ENCODE measurements around the gene CYB561D1. TPM values are rescaled to one million over a fixed set of nuclear protein-coding genes. Genes with fewer than 3 reads are reported as not detected.

CYB561D1 gene
- total and polyA plus RNA-seq, 2 of the 8 experiments (the other 6 are each of a cell fraction or from before 2014, with no cell fraction given): 3.6 to 3.8 TPM

GRCh38 chr1:109531826-109532364 lies 38.0 kb downstream of the CYB561D1 start:
- no peak overlapping the region for H3K4me2 ChIP-seq (ENCODE audit: insufficient read depth in 1 of 2, low read depth in 2 of 2, low read length in 2 of 2)
- FAIRE-seq (no peak), DNase-seq (ENCODE audit: low read depth in 1 of 2, low spot score in 2 of 2) (no peak)
- no peak overlapping the region; the same call in 1 of the 2 replicates for H2AFZ ChIP-seq (ENCODE audit: low read length)
- H3K27me3 ChIP-seq (replicated peaks in 1 of 4; ENCODE audit: control insufficient read depth in 3 of 4, extremely low read depth in 1 of 4, insufficient read depth in 3 of 4, low read length in 3 of 4): no peaks in the 10 kb centered on the region
- H2BK5ac ChIP-seq (ENCODE audit: low read depth, low read length): no peak overlapping the region
- no peak overlapping the region for H2BK20ac ChIP-seq (ENCODE audit: low read length)
- no peak overlapping the region for H3K23ac ChIP-seq (ENCODE audit: insufficient read length)
- no peak overlapping the region for H2BK120ac ChIP-seq (replicated peaks; ENCODE audit: low read depth, low read length)
- H3K79me1 ChIP-seq (ENCODE audit: low read depth, low read length): no peaks in the 10 kb centered on the region
- CTCF ChIA-PET (ENCODE audit: partially characterized antibody): interaction anchor here (0.6 to 26.3 kb wide), 55 partner anchors 9 to 483 kb away, joined by 3 to 1755 read pairs (median 4); partner anchors contain the start of genes AMIGO1, ATXN7L2, CYB561D1 and GPR61
- H3K14ac ChIP-seq (ENCODE audit: insufficient read length): no peak overlapping the region
- no peaks in the 10 kb centered on the region for H3K9me3 ChIP-seq (ENCODE audit: insufficient read depth in 2 of 2, low read depth in 1 of 2, low read length in 1 of 2)
- H4K8ac ChIP-seq (ENCODE audit: extremely low read depth, insufficient read depth, low read length): no peak overlapping the region; the same call in 1 of the 2 replicates
- no peak overlapping the region for H3K56ac ChIP-seq (replicated peaks; ENCODE audit: insufficient read length, low read depth, low read length)
- H3K79me2 ChIP-seq (ENCODE audit: control insufficient read depth in 1 of 2, insufficient read depth in 2 of 2, low read length in 2 of 2): no peaks in the 10 kb centered on the region
- H3K4me1 ChIP-seq (replicated peaks in 1 of 4; ENCODE audit: control insufficient read depth in 3 of 4, insufficient read depth in 4 of 4, low read length in 3 of 4): peaks cover 0 to 3% (median 1%) of the 10 kb centered on the region in 4 experiments; a peak in 4 of 7 replicates
- no peak overlapping the region for H3K4ac ChIP-seq (replicated peaks; ENCODE audit: insufficient read length, low read depth, low read length)
- no peak overlapping the region for H3K4me3 ChIP-seq (ENCODE audit: extremely low read depth in 1 of 4, insufficient read depth in 2 of 4, low read depth in 3 of 4, low read length in 4 of 4)
- H3K36me3 ChIP-seq (ENCODE audit: control insufficient read depth in 2 of 4, insufficient read depth in 4 of 4, low read length in 3 of 4): no peaks in the 10 kb centered on the region
- no peak overlapping the region for H2BK12ac ChIP-seq (ENCODE audit: low read depth, low read length)
- no peak overlapping the region for H3K9ac ChIP-seq (replicated peaks in 1 of 4; ENCODE audit: extremely low read depth in 1 of 4, low read depth in 3 of 4, low read length in 3 of 4)
- no peak overlapping the region for H2AK5ac ChIP-seq (ENCODE audit: low read depth, low read length)
- 65% methylated on average over 16 of the region's 16 CpGs; no CpG with 5 or more reads in 1 of the 2 experiments for WGBS, 2 experiments (ENCODE audit: extremely low coverage in 1 of 2, insufficient coverage in 1 of 2, insufficient read length in 1 of 2, insufficient replicate concordance in 2 of 2, low coverage in 1 of 2, low lambda C conversion rate in 2 of 2, missing lambda C conversion rate in 1 of 2)
- H4K20me1 ChIP-seq (replicated peaks in 1 of 2; ENCODE audit: control insufficient read depth in 1 of 2, insufficient read depth in 2 of 2, low read length in 2 of 2): no peaks in the 10 kb centered on the region
- no peak overlapping the region for H4K5ac ChIP-seq (ENCODE audit: insufficient read length, low read depth, low read length)
- POLR2A ChIA-PET (ENCODE audit: partially characterized antibody): interaction anchor here (0.8 to 2.8 kb wide), 11 partner anchors 12 to 291 kb away, joined by 3 to 20 read pairs (median 5); partner anchors contain the start of genes AMIGO1, ATXN7L2, CYB561D1 and GNAI3
- no peak overlapping the region for H2BK15ac ChIP-seq (ENCODE audit: low read length)
- H3K23me2 ChIP-seq (ENCODE audit: low read depth, low read length): no peaks in the 10 kb centered on the region; the same call in 1 of the 2 replicates
- H4K91ac ChIP-seq (replicated peaks; ENCODE audit: insufficient read length, low read length): no peak overlapping the region
- H3K18ac ChIP-seq (ENCODE audit: extremely low read depth, low read length): peak overlapping the region; percentile 4; the same call in 1 of the 2 replicates
- no peak overlapping the region for H3K27ac ChIP-seq (ENCODE audit: low read depth, low read length)
- TF ChIP-seq EGR1 (IDR thresholded peaks at IDR 0.05; ENCODE audit: borderline replicate concordance, low read depth, low read length): no peak

All from H1 (cell line).